K562 (cell line): Measurements from ENCODE around the gene ZFYVE19. TPM values are rescaled to one million over a fixed set of nuclear protein-coding genes. Genes with fewer than 3 reads are reported as not detected.

Experiments
- ATAC-seq: fragments of 200-7000 bp; cut with Tn5 transposase; 3 replicates; pipeline ENCODE4 v1.9.1; 2020; ENCODE audit warnings: moderate library complexity
- BruUV-seq: library from RNA; stranded (reverse); fragments of 400-500 nt; replicated peaks from 2 replicates; lab custom pipeline; 2021; lab: Mats Ljungman, UMichigan
- CTCF ChIA-PET: fragments of 300-600 bp; formaldehyde crosslinking; extraction: SDS; loops from one replicate; lab custom pipeline; 2021; ENCODE audit warnings: low intra/inter-chr PET ratio; lab: Yijun Ruan, JAX
- POLR2A ChIA-PET: fragments of 300-600, 350-650 bp; sonication (Branson Sonifier 250); formaldehyde crosslinking; extraction: SDS; loops from one replicate; lab custom pipeline; 2021; ENCODE audit warnings: antibody characterized with exemption, inconsistent platforms; lab: Yijun Ruan, JAX
- DNase-seq, 4 experiments: peaks; one replicate each; pipeline versions ENCODE4 v3.0.0 to v3.0.0-alpha.2; 2011 to 2018; ENCODE audit warnings: low spot score in 3 of 4, mixed read lengths in 3 of 4; ENCODE audit errors: extremely low read depth in 1 of 4
- FAIRE-seq: peaks from 2 replicates; lab custom pipeline; 2011; peaks lifted over from hg19 to GRCh38; lab: Jason Lieb, UNC
- H2AFZ ChIP-seq: 2 replicates; pipeline ENCODE4 v1.6.0; 2011; ENCODE audit warnings: low read depth, low read length, control low read depth, inconsistent platforms
- H3K27ac ChIP-seq: fragments of 200-600 bp; 3 replicates; pipeline ENCODE4 v1.8.0; 2011; ENCODE audit warnings: low read depth, mild to moderate bottlenecking, control low read depth, inconsistent platforms, low read length, moderate library complexity, mixed read lengths; ENCODE audit errors: extremely low read depth
- H3K27me3 ChIP-seq, 2 experiments: fragments of 300-600 bp in 1 of 2; 2 replicates in 1 of 2; 3 replicates in 1 of 2; pipeline versions ENCODE4 v1.6.0 to v1.8.0; 2011; ENCODE audit warnings: inconsistent platforms in 2 of 2, low read length in 2 of 2, mild to moderate bottlenecking in 1 of 2, mixed read lengths in 1 of 2, moderate library complexity in 1 of 2; ENCODE audit not compliant: control insufficient read depth in 2 of 2, insufficient read depth in 2 of 2
- H3K36me3 ChIP-seq: fragments of 300-600 bp; 3 replicates; pipeline ENCODE4 v1.8.0; 2011; ENCODE audit warnings: mild to moderate bottlenecking, low read length, inconsistent platforms; ENCODE audit not compliant: control insufficient read depth, insufficient read depth
- H3K4me1 ChIP-seq, 2 experiments: fragments of 200-600 bp in 1 of 2; replicated peaks in 1 of 2; 2 replicates in 1 of 2; 3 replicates in 1 of 2; pipeline versions ENCODE4 v1.5.1 to v1.8.0; 2011; ENCODE audit warnings: inconsistent platforms in 2 of 2, low read length in 2 of 2, mild to moderate bottlenecking in 1 of 2, mixed read lengths in 1 of 2, moderate library complexity in 1 of 2; ENCODE audit not compliant: control insufficient read depth in 2 of 2, insufficient read depth in 2 of 2
- H3K4me2 ChIP-seq: 2 replicates; pipeline ENCODE4 v1.6.1; 2011; ENCODE audit warnings: low read length, control low read depth, inconsistent platforms, mixed read lengths; ENCODE audit not compliant: insufficient read depth
- H3K4me3 ChIP-seq: fragments of 200-600 bp; sonication (generic), shearing (Covaris generic); 2 replicates; pipeline ENCODE4 v1.5.1; 2016; ENCODE audit warnings: control low read depth, inconsistent platforms
- H3K79me2 ChIP-seq: fragments of 200-600 bp; 3 replicates; pipeline ENCODE4 v1.8.0; 2011; ENCODE audit warnings: low read length, inconsistent platforms; ENCODE audit not compliant: control insufficient read depth, insufficient read depth
- H3K9ac ChIP-seq, 2 experiments: 2 replicates each; pipeline versions ENCODE4 v1.6.0 to v1.6.1; 2011; ENCODE audit warnings: low read depth in 2 of 2, low read length in 2 of 2, control low read depth in 1 of 2, inconsistent platforms in 1 of 2, mild to moderate bottlenecking in 1 of 2, mixed read lengths in 1 of 2; ENCODE audit not compliant: insufficient read depth in 1 of 2
- H3K9me1 ChIP-seq: one replicate; pipeline ENCODE4 v1.6.0; 2011; ENCODE audit warnings: inconsistent platforms, mild to moderate bottlenecking, low read length, moderate library complexity; ENCODE audit not compliant: control insufficient read depth, insufficient read depth
- H3K9me3 ChIP-seq: replicated peaks from 2 replicates; pipeline ENCODE4 v1.5.1; 2011; ENCODE audit warnings: low read depth, low read length, inconsistent platforms; ENCODE audit not compliant: control insufficient read depth, insufficient read depth
- H4K20me1 ChIP-seq: replicated peaks from 2 replicates; pipeline ENCODE4 v1.6.1; 2011; ENCODE audit warnings: low read length, inconsistent platforms, mixed read lengths; ENCODE audit not compliant: control insufficient read depth, insufficient read depth
- BRCA1 ChIP-seq, 2 experiments: fragments of 450-650 bp in 1 of 2; sonication (generic) in 1 of 2; formaldehyde crosslinking in 1 of 2; IDR thresholded peaks; 2 replicates each; pipeline versions ENCODE4 v1.5.0 to v1.6.1; 2017 to 2020; ENCODE audit warnings: mild to moderate bottlenecking in 1 of 2, missing genetic modification reagents in 1 of 2
- CTBP1 ChIP-seq: fragments of 450-650 bp; IDR thresholded peaks from 2 replicates; pipeline ENCODE4 v1.6.1; 2016; ENCODE audit warnings: borderline replicate concordance
- DIDO1 ChIP-seq: fragments of 450-650 bp; IDR thresholded peaks from 2 replicates; pipeline ENCODE4 v1.6.1; 2016; ENCODE audit warnings: low read depth, missing biosample characterization, missing genetic modification characterization
- ETV6 ChIP-seq, 3 experiments: fragments of 150-350 bp in 1 of 3; sonication (generic) in 1 of 3; formaldehyde crosslinking in 1 of 3; IDR thresholded peaks; 2 replicates each; pipeline versions ENCODE4 v1.6.1 to v1.8.0; 2014 to 2022; ENCODE audit warnings: borderline replicate concordance in 2 of 3, low read depth in 2 of 3, antibody characterized with exemption in 1 of 3, low read length in 1 of 3, mild to moderate bottlenecking in 1 of 3, missing genetic modification reagents in 1 of 3
- HDAC1 ChIP-seq, 2 experiments: fragments of 450-650 bp; IDR thresholded peaks; 2 replicates each; pipeline ENCODE4 v1.6.1; 2016 to 2017; ENCODE audit warnings: inconsistent platforms in 1 of 2, mild to moderate bottlenecking in 1 of 2, moderate library complexity in 1 of 2
- HNRNPK ChIP-seq: fragments of 200-400 bp; formaldehyde crosslinking; IDR thresholded peaks from one replicate; pipeline ENCODE4 v1.6.1; 2018; ENCODE audit warnings: mild to moderate bottlenecking, low read depth, low read length; ENCODE audit not compliant: poor library complexity, severe bottlenecking
- HSF4 ChIP-seq: fragments of 250-450 bp; sonication (Bioruptor Pico); IDR thresholded peaks from 2 replicates; pipeline ENCODE4 v2.1.2; 2022; ENCODE audit warnings: mild to moderate bottlenecking, moderate library complexity, borderline replicate concordance
- RBM17 ChIP-seq: fragments of 200-400 bp; formaldehyde crosslinking; IDR thresholded peaks from 2 replicates; pipeline ENCODE4 v1.6.1; 2017; ENCODE audit warnings: low read depth, mild to moderate bottlenecking, low read length, borderline replicate concordance
- ZNF12 ChIP-seq: sonication (generic); formaldehyde crosslinking; IDR thresholded peaks from 2 replicates; pipeline ENCODE4 v1.4.0; 2020; ENCODE audit warnings: mild to moderate bottlenecking, missing genetic modification reagents
- WGBS: fragments of 100-300 bp; shearing (Covaris generic); methylation state at CpG from one replicate; pipeline ENCODE4 v1.1.6; 2016; ENCODE audit warnings: low coverage, mixed read lengths; ENCODE audit not compliant: insufficient coverage; ENCODE audit errors: missing lambda C conversion rate; 5-methylcytosine and 5-hydroxymethylcytosine counted together
- in situ Hi-C: fragments of 300-500 bp; cut with MboI; formaldehyde crosslinking; loops from 4 replicates; pipeline ENCODE4 v1.15.0; 2018; ENCODE audit warnings: inconsistent platforms, mixed read lengths
- intact Hi-C: fragments of 100-400 bp; cut with micrococcal nuclease; formaldehyde crosslinking; loops from 2 replicates; pipeline ENCODE4 v1.14.2; 2022
- polyA plus RNA-seq, 8 experiments: library from polyadenylated mRNA; depleted of rRNA in 4 of 8; stranded (reverse) in 5 of 8; unstranded in 3 of 8; fragments of >200 nt; fragmentation: Nextera tagmentation in 2 of 8; fragmentation: Illumina TruSeq in 1 of 8; extraction: Ambion mirVana in 2 of 8; extraction: Trizol in 1 of 8; gene quantifications; 2 replicates each; pipeline versions ENCODE4 v1.2.1 to v1.2.3, GENCODE V29; 2011 to 2014; ENCODE audit warnings: inconsistent platforms in 1 of 8, missing spikeins in 1 of 8
- total RNA-seq, 7 experiments: library from RNA; depleted of rRNA in 6 of 7; stranded (reverse); fragments of >200 nt in 6 of 7; fragmentation: Illumina TruSeq in 2 of 7; extraction: Trizol in 2 of 7; gene quantifications; 2 replicates each; pipeline versions ENCODE4 v1.2.1 to v1.2.3, GENCODE V29; 2011 to 2021; ENCODE audit warnings: low replicate concordance in 1 of 7
- TF ChIP-seq, protein P1 (sequence below): fragments of 250-450 bp; sonication (Bioruptor Pico); IDR thresholded peaks from 2 replicates; pipeline ENCODE4 v1.5.0; 2021; ENCODE audit warnings: mild to moderate bottlenecking, borderline replicate concordance
- TF ChIP-seq, protein P2 (sequence below), 2 experiments: fragments of 250-450 bp in 1 of 2; fragments of 450-650 bp in 1 of 2; sonication (Bioruptor Pico) in 1 of 2; IDR thresholded peaks; 2 replicates each; pipeline versions ENCODE4 v1.6.1 to v1.8.0; 2016 to 2021; ENCODE audit warnings: mild to moderate bottlenecking in 2 of 2, moderate library complexity in 2 of 2, missing compliant biosample characterization in 1 of 2, missing genetic modification characterization in 1 of 2
- TF ChIP-seq, protein P3 (sequence below), 3 experiments: IDR thresholded peaks in 2 of 3; conservative IDR thresholded peaks in 1 of 3; 2 replicates each; pipeline ENCODE4 v1.5.1; 2011 to 2012; ENCODE audit warnings: low read length in 3 of 3, mild to moderate bottlenecking in 3 of 3, control low read depth in 2 of 3, improper control_type of control experiment in 1 of 3, inconsistent platforms in 1 of 3, low read depth in 1 of 3, mixed read lengths in 1 of 3, moderate library complexity in 1 of 3; ENCODE audit not compliant: insufficient read depth in 2 of 3

ZFYVE19 gene
- total and polyA plus RNA-seq, 9 of the 15 experiments (the other 6 are each of a cell fraction or from before 2014, with no cell fraction given), result 1.5 to 36.8 (median 19.9) TPM

DNA sequence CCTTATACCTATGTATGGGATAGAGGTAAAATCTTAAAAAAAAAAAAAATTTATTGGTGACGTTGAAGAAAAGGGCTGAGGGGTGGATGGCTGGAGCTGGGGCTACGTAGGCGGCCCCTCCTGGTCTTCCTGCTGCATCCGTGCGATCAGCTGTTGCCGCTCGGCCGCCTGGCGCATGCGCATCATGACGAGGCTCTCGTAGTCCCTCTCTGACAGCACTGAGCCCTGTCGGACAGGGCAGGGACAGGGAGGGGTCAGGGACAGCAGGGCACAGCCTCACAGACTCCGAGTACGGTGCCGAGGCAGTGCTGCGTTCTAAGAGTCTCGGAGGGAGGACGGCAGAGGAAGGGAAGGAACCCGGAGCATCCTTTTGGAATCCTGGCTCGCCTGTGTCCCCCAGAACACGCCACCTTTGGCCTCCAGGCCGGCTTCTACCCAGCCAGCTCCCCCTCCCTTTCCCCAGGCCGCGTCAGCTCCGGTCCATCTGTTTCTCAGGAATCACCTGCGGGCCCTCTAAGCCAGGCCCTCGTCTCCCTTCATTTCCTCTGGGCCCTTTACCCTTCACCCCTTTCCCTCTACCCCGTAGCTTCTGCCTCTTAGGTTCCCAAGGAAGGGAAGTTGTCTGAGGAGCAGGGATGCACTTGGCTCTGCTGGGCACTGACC is 38.9 kb upstream of the ZFYVE19 start:
- no peak overlapping the region for H3K27ac ChIP-seq
- H4K20me1 ChIP-seq, result no peaks in the 10 kb centered on the region; the same call in none of the 2 replicates
- H3K79me2 ChIP-seq, result no peaks in the 10 kb centered on the region
- BruUV-seq, result no TSS peak
- ATAC-seq, result no peak
- no peaks in the 10 kb centered on the region for H3K27me3 ChIP-seq
- H2AFZ ChIP-seq, result no peak overlapping the region
- H3K9ac ChIP-seq, result peak overlapping the region in 1 of 2 experiments; percentile 30; a peak in 1 of 4 replicates
- ChIA-PET POLR2A (interaction anchor here (0.6 to 1.4 kb wide), 2 partner anchors 10 to 126 kb away, joined by 5 read pairs; partner anchors contain the start of gene VPS18), CTCF (no interaction called here)
- intact Hi-C loops (loop anchor here (10.0 kb wide), 1 partner anchor 173 kb away; the partner anchor contains the start of gene KNL1), in situ Hi-C loops (no loop called here)
- peaks cover 21 to 66% of the 10 kb centered on the region in 2 experiments; a peak in 4 of 5 replicates for H3K4me1 ChIP-seq
- TF ChIP-seq, protein P1, sequence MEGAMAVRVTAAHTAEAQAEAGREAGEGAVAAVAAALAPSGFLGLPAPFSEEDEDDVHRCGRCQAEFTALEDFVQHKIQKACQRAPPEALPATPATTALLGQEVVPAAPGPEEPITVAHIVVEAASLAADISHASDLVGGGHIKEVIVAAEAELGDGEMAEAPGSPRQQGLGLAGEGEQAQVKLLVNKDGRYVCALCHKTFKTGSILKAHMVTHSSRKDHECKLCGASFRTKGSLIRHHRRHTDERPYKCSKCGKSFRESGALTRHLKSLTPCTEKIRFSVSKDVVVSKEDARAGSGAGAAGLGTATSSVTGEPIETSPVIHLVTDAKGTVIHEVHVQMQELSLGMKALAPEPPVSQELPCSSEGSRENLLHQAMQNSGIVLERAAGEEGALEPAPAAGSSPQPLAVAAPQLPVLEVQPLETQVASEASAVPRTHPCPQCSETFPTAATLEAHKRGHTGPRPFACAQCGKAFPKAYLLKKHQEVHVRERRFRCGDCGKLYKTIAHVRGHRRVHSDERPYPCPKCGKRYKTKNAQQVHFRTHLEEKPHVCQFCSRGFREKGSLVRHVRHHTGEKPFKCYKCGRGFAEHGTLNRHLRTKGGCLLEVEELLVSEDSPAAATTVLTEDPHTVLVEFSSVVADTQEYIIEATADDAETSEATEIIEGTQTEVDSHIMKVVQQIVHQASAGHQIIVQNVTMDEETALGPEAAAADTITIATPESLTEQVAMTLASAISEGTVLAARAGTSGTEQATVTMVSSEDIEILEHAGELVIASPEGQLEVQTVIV (CRISPR knock-in tag), result no peak
- TF ChIP-seq, protein P2, sequence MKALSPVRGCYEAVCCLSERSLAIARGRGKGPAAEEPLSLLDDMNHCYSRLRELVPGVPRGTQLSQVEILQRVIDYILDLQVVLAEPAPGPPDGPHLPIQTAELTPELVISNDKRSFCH (CRISPR knock-in tag; IDR thresholded peaks at IDR 0.05), result no peak
- TF ChIP-seq, protein P2 (tag; IDR thresholded peaks at IDR 0.05), result no peak
- TF ChIP-seq HDAC1 (IDR thresholded peaks at IDR 0.05), result no peak
- TF ChIP-seq, protein P3, sequence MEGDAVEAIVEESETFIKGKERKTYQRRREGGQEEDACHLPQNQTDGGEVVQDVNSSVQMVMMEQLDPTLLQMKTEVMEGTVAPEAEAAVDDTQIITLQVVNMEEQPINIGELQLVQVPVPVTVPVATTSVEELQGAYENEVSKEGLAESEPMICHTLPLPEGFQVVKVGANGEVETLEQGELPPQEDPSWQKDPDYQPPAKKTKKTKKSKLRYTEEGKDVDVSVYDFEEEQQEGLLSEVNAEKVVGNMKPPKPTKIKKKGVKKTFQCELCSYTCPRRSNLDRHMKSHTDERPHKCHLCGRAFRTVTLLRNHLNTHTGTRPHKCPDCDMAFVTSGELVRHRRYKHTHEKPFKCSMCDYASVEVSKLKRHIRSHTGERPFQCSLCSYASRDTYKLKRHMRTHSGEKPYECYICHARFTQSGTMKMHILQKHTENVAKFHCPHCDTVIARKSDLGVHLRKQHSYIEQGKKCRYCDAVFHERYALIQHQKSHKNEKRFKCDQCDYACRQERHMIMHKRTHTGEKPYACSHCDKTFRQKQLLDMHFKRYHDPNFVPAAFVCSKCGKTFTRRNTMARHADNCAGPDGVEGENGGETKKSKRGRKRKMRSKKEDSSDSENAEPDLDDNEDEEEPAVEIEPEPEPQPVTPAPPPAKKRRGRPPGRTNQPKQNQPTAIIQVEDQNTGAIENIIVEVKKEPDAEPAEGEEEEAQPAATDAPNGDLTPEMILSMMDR (IDR thresholded peaks at IDR 0.05 in 2 of 3, conservative IDR thresholded peaks at IDR 0.05 in 1 of 3; ENCODE audit: insufficient read depth in 2 of 3, low read depth in 1 of 3, low read length in 3 of 3), result no peak
- TF ChIP-seq HNRNPK, result no peak
- TF ChIP-seq DIDO1 (tag), result no peak
- TF ChIP-seq RBM17, result no peak
- TF ChIP-seq HSF4 (CRISPR knock-in tag), result no peak
- TF ChIP-seq CTBP1, result no peak
- TF ChIP-seq ETV6 (IDR thresholded peaks at IDR 0.05; ENCODE audit: borderline replicate concordance in 1 of 2, low read depth in 2 of 2, low read length in 1 of 2), result no peak
- no peak for TF ChIP-seq ETV6 (CRISPR knock-in tag; IDR thresholded peaks at IDR 0.05; ENCODE audit: borderline replicate concordance)
- no peak for TF ChIP-seq ZNF12
- TF ChIP-seq BRCA1 (IDR thresholded peaks at IDR 0.05), result no peak
- TF ChIP-seq BRCA1 (CRISPR knock-in tag; IDR thresholded peaks at IDR 0.05), result no peak
- H3K9me1 ChIP-seq, result no peaks in the 10 kb centered on the region
- no peak for DNase-seq
- no peak overlapping the region for H3K4me2 ChIP-seq
- WGBS, result 88% methylated on average over 22 of the region's 29 CpGs
- no peaks in the 10 kb centered on the region for H3K9me3 ChIP-seq
- FAIRE-seq, result no peak
- H3K36me3 ChIP-seq, result peaks cover 19% of the 10 kb centered on the region; the same call in 1 of the 3 replicates
- no peak overlapping the region for H3K4me3 ChIP-seq
